PC-3 (cell line): ENCODE data around the gene CREBZF.

Experiments used
- CTCF ChIP-seq: fragments of 300-600 bp; sonication (generic); conservative IDR thresholded peaks from 2 replicates; pipeline ENCODE4 v1.5.1; 2017; ENCODE audit warnings: antibody characterized with exemption, low read depth, mild to moderate bottlenecking, low read length
- EZH2phosphoT487 ChIP-seq: fragments of 300-600 bp; sonication (generic); IDR thresholded peaks from 2 replicates; pipeline ENCODE4 v1.6.1; 2018; ENCODE audit warnings: mild to moderate bottlenecking, antibody characterized with exemption, low read length, borderline replicate concordance

- no peak for TF ChIP-seq CTCF
- TF ChIP-seq EZH2phosphoT487: no peak
These were observed 45.2 kb upstream of the CREBZF start for GRCh38 chr11:85709941-85710702.
